GM12878 (cell line): Measurements from ENCODE around the gene NAALAD2. TPM values are rescaled to one million over a fixed set of nuclear protein-coding genes. Genes with fewer than 3 reads are reported as not detected.

ENCODE experiments used
- polyA plus RNA-seq, 11 experiments: library from polyadenylated mRNA; depleted of rRNA in 4 of 11; unstranded in 6 of 11; stranded (reverse) in 5 of 11; fragments of >200 nt; fragmentation: Nextera tagmentation in 4 of 11; fragmentation: Illumina TruSeq in 1 of 11; extraction: Ambion mirVana in 4 of 11; extraction: Trizol in 1 of 11; gene quantifications; 1 replicate in 1 of 11; 2 replicates in 10 of 11; pipeline versions ENCODE4 v1.2.1 to v1.2.3, GENCODE V29; 2011 to 2016; ENCODE audit warnings: inconsistent platforms in 2 of 11, missing spikeins in 2 of 11, low read depth in 1 of 11
- small RNA-seq: library from RNA; depleted of rRNA; stranded (forward); fragments of <200 nt; gene quantifications from one replicate; pipeline ENCODE3, GENCODE V24; 2014
- total RNA-seq, 4 experiments: library from RNA; depleted of rRNA in 3 of 4; stranded (reverse); fragments of >200 nt in 3 of 4; fragmentation: Illumina TruSeq in 1 of 4; extraction: Trizol in 1 of 4; gene quantifications; 2 replicates each; pipeline versions ENCODE4 v1.2.1 to v1.2.3, GENCODE V29; 2013 to 2021

Gene NAALAD2
- total and polyA plus RNA-seq, 10 of the 15 experiments (the other 5 are each of a cell fraction or from before 2014, with no cell fraction given), result 0.05 to 0.24 (median 0.11) TPM; not detected in 5

Small RNA genes within 50 kb of the gene (small RNA-seq; reads per million reads assigned to genes)
- not detected for gene RF00275

Other genes starting within 250 kb of the NAALAD2 start
- gene TRIM49D1, start 212.4 kb upstream of the NAALAD2 start, total RNA-seq (2014; rRNA removed), result not detected in 2 replicates
- gene TRIM49D1, start 212.4 kb upstream of the NAALAD2 start, total RNA-seq (2014; rRNA removed; fragmentation: Illumina TruSeq; extraction: Trizol), result not detected in 2 replicates
- not detected in 2 replicates for gene TRIM49D1, start 212.4 kb upstream of the NAALAD2 start, total RNA-seq (2021)
- gene TRIM49D1, start 212.4 kb upstream of the NAALAD2 start, polyA plus RNA-seq (2011; rRNA removed), result not detected in 2 replicates
- gene TRIM49D1, start 212.4 kb upstream of the NAALAD2 start, polyA plus RNA-seq (2014; fragmentation: Illumina TruSeq; extraction: Trizol), result not detected in 2 replicates
- not detected for gene TRIM49D1, start 212.4 kb upstream of the NAALAD2 start, polyA plus RNA-seq (2014; fragmentation: Nextera tagmentation; extraction: Ambion mirVana)
- not detected in 2 replicates for gene TRIM49D1, start 212.4 kb upstream of the NAALAD2 start, polyA plus RNA-seq (2014; rRNA removed)
- not detected for gene TRIM49D1, start 212.4 kb upstream of the NAALAD2 start, polyA plus RNA-seq (2016; fragmentation: Nextera tagmentation; extraction: Ambion mirVana)
- gene TRIM49D2, start 210.6 kb upstream of the NAALAD2 start, total RNA-seq (2014; rRNA removed), result not detected in 2 replicates
- gene TRIM49D2, start 210.6 kb upstream of the NAALAD2 start, total RNA-seq (2014; rRNA removed; fragmentation: Illumina TruSeq; extraction: Trizol), result not detected in 2 replicates
- gene TRIM49D2, start 210.6 kb upstream of the NAALAD2 start, total RNA-seq (2021), result not detected in 2 replicates
- not detected in 2 replicates for gene TRIM49D2, start 210.6 kb upstream of the NAALAD2 start, polyA plus RNA-seq (2011; rRNA removed)
- not detected in 2 replicates for gene TRIM49D2, start 210.6 kb upstream of the NAALAD2 start, polyA plus RNA-seq (2014; fragmentation: Illumina TruSeq; extraction: Trizol)
- gene TRIM49D2, start 210.6 kb upstream of the NAALAD2 start, polyA plus RNA-seq (2014; fragmentation: Nextera tagmentation; extraction: Ambion mirVana), result not detected
- gene TRIM49D2, start 210.6 kb upstream of the NAALAD2 start, polyA plus RNA-seq (2014; rRNA removed), result not detected in 2 replicates
- not detected for gene TRIM49D2, start 210.6 kb upstream of the NAALAD2 start, polyA plus RNA-seq (2016; fragmentation: Nextera tagmentation; extraction: Ambion mirVana)
- gene TRIM64, start 168.6 kb upstream of the NAALAD2 start, total RNA-seq (2014; rRNA removed), result not detected in 2 replicates
- not detected in 2 replicates for gene TRIM64, start 168.6 kb upstream of the NAALAD2 start, total RNA-seq (2014; rRNA removed; fragmentation: Illumina TruSeq; extraction: Trizol)
- gene TRIM64, start 168.6 kb upstream of the NAALAD2 start, total RNA-seq (2021), result not detected in 2 replicates
- not detected in 2 replicates for gene TRIM64, start 168.6 kb upstream of the NAALAD2 start, polyA plus RNA-seq (2011; rRNA removed)
- not detected in 2 replicates for gene TRIM64, start 168.6 kb upstream of the NAALAD2 start, polyA plus RNA-seq (2014; fragmentation: Illumina TruSeq; extraction: Trizol)
- not detected for gene TRIM64, start 168.6 kb upstream of the NAALAD2 start, polyA plus RNA-seq (2014; fragmentation: Nextera tagmentation; extraction: Ambion mirVana)
- gene TRIM64, start 168.6 kb upstream of the NAALAD2 start, polyA plus RNA-seq (2014; rRNA removed), result not detected in 2 replicates
- not detected for gene TRIM64, start 168.6 kb upstream of the NAALAD2 start, polyA plus RNA-seq (2016; fragmentation: Nextera tagmentation; extraction: Ambion mirVana)
- gene TRIM49C, start 103.6 kb upstream of the NAALAD2 start, total RNA-seq (2014; rRNA removed), result not detected in 2 replicates
- gene TRIM49C, start 103.6 kb upstream of the NAALAD2 start, total RNA-seq (2014; rRNA removed; fragmentation: Illumina TruSeq; extraction: Trizol), result not detected in 2 replicates
- gene TRIM49C, start 103.6 kb upstream of the NAALAD2 start, total RNA-seq (2021), result not detected in 2 replicates
- not detected in 2 replicates for gene TRIM49C, start 103.6 kb upstream of the NAALAD2 start, polyA plus RNA-seq (2011; rRNA removed)
- gene TRIM49C, start 103.6 kb upstream of the NAALAD2 start, polyA plus RNA-seq (2014; fragmentation: Illumina TruSeq; extraction: Trizol), result not detected in 2 replicates
- gene TRIM49C, start 103.6 kb upstream of the NAALAD2 start, polyA plus RNA-seq (2014; fragmentation: Nextera tagmentation; extraction: Ambion mirVana), result not detected
- not detected in 2 replicates for gene TRIM49C, start 103.6 kb upstream of the NAALAD2 start, polyA plus RNA-seq (2014; rRNA removed)
- gene TRIM49C, start 103.6 kb upstream of the NAALAD2 start, polyA plus RNA-seq (2016; fragmentation: Nextera tagmentation; extraction: Ambion mirVana), result not detected
- not detected in 2 replicates for gene UBTFL1, start 48.7 kb upstream of the NAALAD2 start, total RNA-seq (2014; rRNA removed)
- not detected in 2 replicates for gene UBTFL1, start 48.7 kb upstream of the NAALAD2 start, total RNA-seq (2014; rRNA removed; fragmentation: Illumina TruSeq; extraction: Trizol)
- not detected in 2 replicates for gene UBTFL1, start 48.7 kb upstream of the NAALAD2 start, total RNA-seq (2021)
- not detected in 2 replicates for gene UBTFL1, start 48.7 kb upstream of the NAALAD2 start, polyA plus RNA-seq (2011; rRNA removed)
- not detected in 2 replicates for gene UBTFL1, start 48.7 kb upstream of the NAALAD2 start, polyA plus RNA-seq (2014; fragmentation: Illumina TruSeq; extraction: Trizol)
- gene UBTFL1, start 48.7 kb upstream of the NAALAD2 start, polyA plus RNA-seq (2014; fragmentation: Nextera tagmentation; extraction: Ambion mirVana), result not detected
- gene UBTFL1, start 48.7 kb upstream of the NAALAD2 start, polyA plus RNA-seq (2014; rRNA removed), result not detected in 2 replicates
- gene UBTFL1, start 48.7 kb upstream of the NAALAD2 start, polyA plus RNA-seq (2016; fragmentation: Nextera tagmentation; extraction: Ambion mirVana), result not detected
- 36.7 and 43.1 TPM in 2 replicates for gene CHORDC1, start 88.4 kb downstream of the NAALAD2 start, total RNA-seq (2014; rRNA removed)
- 58.5 and 59.4 TPM in 2 replicates for gene CHORDC1, start 88.4 kb downstream of the NAALAD2 start, total RNA-seq (2014; rRNA removed; fragmentation: Illumina TruSeq; extraction: Trizol)
- 44.1 and 46.4 TPM in 2 replicates for gene CHORDC1, start 88.4 kb downstream of the NAALAD2 start, total RNA-seq (2021)
- gene CHORDC1, start 88.4 kb downstream of the NAALAD2 start, polyA plus RNA-seq (2011; rRNA removed), result 53.0 and 63.1 TPM in 2 replicates
- gene CHORDC1, start 88.4 kb downstream of the NAALAD2 start, polyA plus RNA-seq (2014; fragmentation: Illumina TruSeq; extraction: Trizol), result 59.8 TPM in 2 replicates
- gene CHORDC1, start 88.4 kb downstream of the NAALAD2 start, polyA plus RNA-seq (2014; fragmentation: Nextera tagmentation; extraction: Ambion mirVana), result 10 to 100 TPM; 53.1 to 55.4 TPM
- 24.9 and 32.6 TPM in 2 replicates for gene CHORDC1, start 88.4 kb downstream of the NAALAD2 start, polyA plus RNA-seq (2014; rRNA removed)
- gene CHORDC1, start 88.4 kb downstream of the NAALAD2 start, polyA plus RNA-seq (2016; fragmentation: Nextera tagmentation; extraction: Ambion mirVana), result 100 to 1,000 TPM in 1 of 2 experiments, 10 to 100 TPM in 1; 95.0 to 108 TPM